A673 (cell line): ENCODE measurements around the gene VTI1A. TPM values are rescaled to one million over a fixed set of nuclear protein-coding genes. Genes with fewer than 3 reads are reported as not detected.

Experiments
- BruUV-seq: library from RNA; stranded (reverse); fragments of 400-500 nt; replicated peaks from 2 replicates; lab custom pipeline; 2021; lab: Mats Ljungman, UMichigan
- CTCF ChIA-PET: fragments of 300-600 bp; sonication (Branson Sonifier 250); formaldehyde crosslinking; loops from one replicate; lab custom pipeline; 2022; ENCODE audit warnings: antibody characterized with exemption; lab: Charles Lee
- POLR2A ChIA-PET: fragments of 300-600 bp; sonication (Branson Sonifier 250); formaldehyde crosslinking; loops from one replicate; lab custom pipeline; 2022; ENCODE audit warnings: antibody characterized with exemption; ENCODE audit not compliant: low non-redundant PET; lab: Charles Lee
- DNase-seq: peaks from one replicate; pipeline ENCODE4 v3.0.0-alpha.2; 2015; ENCODE audit warnings: low spot score
- H3K27ac ChIP-seq: fragments of 200-600 bp; sonication (generic); 2 replicates; pipeline ENCODE4 v1.5.1; 2016; ENCODE audit warnings: mixed run types, low read depth, mild to moderate bottlenecking, mixed read lengths, antibody characterized with exemption, low read length; ENCODE audit not compliant: poor library complexity, severe bottlenecking
- H3K27me3 ChIP-seq: fragments of 200-600 bp; sonication (generic); replicated peaks from 2 replicates; pipeline ENCODE4 v1.6.1; 2017; ENCODE audit warnings: mixed run types, low read depth, mild to moderate bottlenecking, mixed read lengths, antibody characterized with exemption, low read length; ENCODE audit not compliant: insufficient read depth, poor library complexity
- H3K36me3 ChIP-seq: fragments of 200-600 bp; sonication (generic); 2 replicates; pipeline ENCODE4 v1.6.1; 2016; ENCODE audit warnings: mixed run types, mild to moderate bottlenecking, mixed read lengths, antibody characterized with exemption, low read length; ENCODE audit not compliant: insufficient read depth, poor library complexity, severe bottlenecking
- H3K4me1 ChIP-seq: fragments of 200-600 bp; sonication (generic); 2 replicates; pipeline ENCODE4 v1.6.1; 2017; ENCODE audit warnings: mixed run types, mild to moderate bottlenecking, mixed read lengths, antibody characterized with exemption, low read length; ENCODE audit not compliant: insufficient read depth, poor library complexity, severe bottlenecking
- H3K4me3 ChIP-seq: fragments of 200-600 bp; sonication (generic); 2 replicates; pipeline ENCODE4 v1.5.1; 2016; ENCODE audit warnings: low read depth, mixed run types, mild to moderate bottlenecking, mixed read lengths, low read length; ENCODE audit not compliant: poor library complexity, severe bottlenecking
- H3K9me3 ChIP-seq: fragments of 200-600 bp; sonication (generic); 2 replicates; pipeline ENCODE4 v1.6.1; 2016; ENCODE audit warnings: mixed run types, low read depth, mild to moderate bottlenecking, mixed read lengths, antibody characterized with exemption, low read length; ENCODE audit not compliant: poor library complexity, severe bottlenecking
- CTCF ChIP-seq: fragments of 300-800, 200-600 bp; sonication (generic); conservative IDR thresholded peaks from 2 replicates; pipeline ENCODE4 v1.5.1; 2017; ENCODE audit warnings: low read depth, mild to moderate bottlenecking, antibody characterized with exemption, low read length, moderate library complexity, mixed read lengths
- EZH2 ChIP-seq: fragments of 200-600 bp; sonication (generic); IDR thresholded peaks from 2 replicates; pipeline ENCODE4 v1.6.1; 2017; ENCODE audit warnings: borderline replicate concordance, low read depth, mild to moderate bottlenecking, mixed read lengths, antibody characterized with exemption, low read length; ENCODE audit not compliant: poor library complexity, severe bottlenecking
- intact Hi-C: fragments of 100-400 bp; cut with micrococcal nuclease; formaldehyde crosslinking; loops from one replicate; pipeline ENCODE4 v1.10.0; 2022; ENCODE audit not compliant: unreplicated experiment
- total RNA-seq: library from RNA; stranded (reverse); gene quantifications from 2 replicates; pipeline ENCODE4 v1.2.3, GENCODE V29; 2021

VTI1A gene
- total RNA-seq, 1 experiment from 2014 or later = 38.7 TPM

- H3K4me1 ChIP-seq = no peaks in the 10 kb centered on the region
- no peak overlapping the region for H3K4me3 ChIP-seq
- H3K27me3 ChIP-seq = no peaks in the 10 kb centered on the region
- DNase-seq = no peak
- TF ChIP-seq EZH2 (no peak), CTCF (no peak)
- no peaks in the 10 kb centered on the region for H3K36me3 ChIP-seq
- no TSS peak for BruUV-seq
- H3K27ac ChIP-seq = no peak overlapping the region
- CTCF ChIA-PET = no interaction called here
- no peaks in the 10 kb centered on the region for H3K9me3 ChIP-seq
- intact Hi-C loops = no loop called here
- POLR2A ChIA-PET = no interaction called here
These were observed 365.6 kb downstream of the VTI1A start for GRCh38 chr10:112812586-112812985.

- TF ChIP-seq EZH2 (no peak), CTCF (no peak)
- Histone ChIP-seq H3K4me1 (no peaks in the 10 kb centered on the region), H3K36me3 (no peaks in the 10 kb centered on the region), H3K9me3 (no peaks in the 10 kb centered on the region), H3K27ac (no peak overlapping the region), H3K27me3 (no peaks in the 10 kb centered on the region), H3K4me3 (no peak overlapping the region)
- ChIA-PET POLR2A (no interaction called here), CTCF (no interaction called here)
- BruUV-seq = no TSS peak
- no peak for DNase-seq
- intact Hi-C loops = no loop called here
These were observed 367.0 kb downstream of the VTI1A start for GRCh38 chr10:112813866-112814591.

- H3K4me1 ChIP-seq = no peaks in the 10 kb centered on the region
- H3K9me3 ChIP-seq = no peaks in the 10 kb centered on the region
- no TSS peak for BruUV-seq
- DNase-seq = no peak
- H3K36me3 ChIP-seq = no peaks in the 10 kb centered on the region
- no peak overlapping the region for H3K27ac ChIP-seq
- no peaks in the 10 kb centered on the region for H3K27me3 ChIP-seq
- H3K4me3 ChIP-seq = no peak overlapping the region
- ChIA-PET POLR2A (no interaction called here), CTCF (no interaction called here)
- no peak for TF ChIP-seq EZH2
- TF ChIP-seq CTCF = no peak
- intact Hi-C loops = no loop called here
These were observed 368.4 kb downstream of the VTI1A start for GRCh38 chr10:112815269-112816032.
